Vagina (tissue), 2 donors: ENCODE data around the gene PHF20. TPM values are rescaled to one million over a fixed set of nuclear protein-coding genes. Genes with fewer than 3 reads are reported as not detected.
"Not testable (repeated sequence)": the region's sequence is repeated elsewhere in the genome, so short reads cannot be mapped to it uniquely, and the experiment has no call there.

Experiments
- DNase-seq, 2 donors: peaks; one replicate each; pipeline ENCODE4 v3.0.0-alpha.2; 2017; ENCODE audit errors: extremely low spot score in 2 of 2
- H3K27ac ChIP-seq: fragments of 200-600 bp; sonication (generic); one replicate; pipeline ENCODE4 v1.5.1; 2019
- H3K27me3 ChIP-seq: fragments of 200-600 bp; sonication (generic); one replicate; pipeline ENCODE4 v1.5.1; 2019
- H3K36me3 ChIP-seq, 2 donors: fragments of 200-600 bp; sonication (generic); one replicate each; pipeline ENCODE4 v1.5.1; 2017 to 2019
- H3K4me1 ChIP-seq: fragments of 200-600 bp; sonication (generic); one replicate; pipeline ENCODE4 v1.5.1; 2019
- H3K4me3 ChIP-seq, 2 donors: fragments of 200-600 bp; sonication (generic); 1 replicate in 1 of 2; 2 replicates in 1 of 2; pipeline ENCODE4 v1.5.1; 2016 to 2019
- H3K9me3 ChIP-seq: fragments of 200-600 bp; sonication (generic); one replicate; pipeline ENCODE4 v1.5.1; 2019
- CTCF ChIP-seq, 3 experiments: fragments of 450-650 bp in 2 of 3; fragments of 200-600 bp in 1 of 3; sonication (generic) in 1 of 3; IDR thresholded peaks; one replicate each; pipeline ENCODE4 v1.5.1; 2017 to 2019; ENCODE audit warnings: antibody characterized with exemption in 3 of 3, mild to moderate bottlenecking in 2 of 3, moderate library complexity in 2 of 3
- POLR2A ChIP-seq, 2 donors: fragments of 450-650 bp; IDR thresholded peaks; one replicate each; pipeline ENCODE4 v1.6.1; 2017; ENCODE audit warnings: antibody characterized with exemption in 2 of 2, mild to moderate bottlenecking in 2 of 2, moderate library complexity in 2 of 2
- POLR2AphosphoS5 ChIP-seq, 2 donors: sonication (generic); formaldehyde crosslinking; IDR thresholded peaks; one replicate each; pipeline ENCODE4 v1.9.0; 2017; ENCODE audit warnings: antibody characterized with exemption in 2 of 2, mild to moderate bottlenecking in 2 of 2, low read depth in 1 of 2; ENCODE audit not compliant: insufficient read depth in 1 of 2
- intact Hi-C: fragments of 100-400 bp; cut with DNase I; formaldehyde crosslinking; loops from one replicate; pipeline ENCODE4 v1.15.1; 2023
- total RNA-seq: library from RNA; depleted of rRNA; stranded (reverse); fragments of >200 nt; gene quantifications from one replicate; pipeline ENCODE4 v1.2.3, GENCODE V29; 2016

The PHF20 gene
- total RNA-seq, 1 donor from 2014 or later = 37.3 TPM

GRCh38 chr20:35773154-35773751, 1.4 kb downstream of the PHF20 start:
- DNase-seq = no peak
- Histone ChIP-seq H3K36me3 (peaks cover 0 to 13% of the 10 kb centered on the region in 2 donors), H3K9me3 (no peaks in the 10 kb centered on the region), H3K27ac (peak overlapping the region; percentile 97), H3K4me3 (peak overlapping the region; percentile 73 to 79), H3K27me3 (no peaks in the 10 kb centered on the region), H3K4me1 (peaks cover 84% of the 10 kb centered on the region)
- no peak for TF ChIP-seq CTCF (IDR thresholded peaks at IDR 0.05)
- TF ChIP-seq POLR2AphosphoS5 (IDR thresholded peaks at IDR 0.05; ENCODE audit: insufficient read depth in 1 of 2, low read depth in 1 of 2) = no peak
- no peak for TF ChIP-seq POLR2A (IDR thresholded peaks at IDR 0.05)
- intact Hi-C loops = loop anchor here (2.0 kb wide), 1 partner anchor 30 kb away; the partner anchor contains the start of gene RBM39

- H3K36me3 ChIP-seq = peaks cover 0 to 13% of the 10 kb centered on the region in 2 donors
- no peak for TF ChIP-seq CTCF (IDR thresholded peaks at IDR 0.05)
- TF ChIP-seq POLR2A (IDR thresholded peaks at IDR 0.05) = no peak
- TF ChIP-seq POLR2AphosphoS5 (IDR thresholded peaks at IDR 0.05; ENCODE audit: insufficient read depth in 1 of 2, low read depth in 1 of 2) = no peak
- intact Hi-C loops = no loop called here
- no peaks in the 10 kb centered on the region for H3K9me3 ChIP-seq
- H3K27me3 ChIP-seq = no peaks in the 10 kb centered on the region
- H3K4me1 ChIP-seq = peaks cover 79% of the 10 kb centered on the region
- peak overlapping the region; percentile 97 for H3K27ac ChIP-seq
- H3K4me3 ChIP-seq = no peak overlapping the region
- no peak for DNase-seq
Observed at GRCh38 chr20:35774391-35774790, 2.6 kb downstream of the PHF20 start.

- Histone ChIP-seq H3K4me1 (peaks cover 60% of the 10 kb centered on the region), H3K27ac (peak overlapping the region; percentile 56), H3K36me3 (peaks cover 0 to 13% of the 10 kb centered on the region in 2 donors), H3K9me3 (no peaks in the 10 kb centered on the region), H3K4me3 (no peak overlapping the region), H3K27me3 (no peaks in the 10 kb centered on the region)
- TF ChIP-seq POLR2AphosphoS5 (IDR thresholded peaks at IDR 0.05; ENCODE audit: insufficient read depth in 1 of 2, low read depth in 1 of 2) = peak in 1 of 2 donors; percentile 78
- no peak for TF ChIP-seq POLR2A (IDR thresholded peaks at IDR 0.05)
- DNase-seq = no peak
- intact Hi-C loops = no loop called here
Observed at GRCh38 chr20:35776513-35777101, 4.8 kb downstream of the PHF20 start.

- intact Hi-C loops = not testable (repeated sequence)
Observed at GRCh38 chr20:35783811-35784210, 12.0 kb downstream of the PHF20 start.

GRCh38 chr20:35785541-35785940, 13.7 kb downstream of the PHF20 start:
- H3K36me3 ChIP-seq, intact Hi-C loops, H3K4me1 ChIP-seq, H3K27ac ChIP-seq, H3K9me3 ChIP-seq, H3K4me3 ChIP-seq, H3K27me3 ChIP-seq, DNase-seq: not testable (repeated sequence)

More at GRCh38 chr20:35783811-35784210, 12.0 kb downstream of the PHF20 start:
- not testable (repeated sequence) for H3K4me3 ChIP-seq, H3K36me3 ChIP-seq, H3K9me3 ChIP-seq, H3K27me3 ChIP-seq, DNase-seq, H3K4me1 ChIP-seq, H3K27ac ChIP-seq

GRCh38 chr20:35788796-35789195, 17.0 kb downstream of the PHF20 start:
- intact Hi-C loops = no loop called here
- Histone ChIP-seq H3K27ac (no peak overlapping the region), H3K9me3 (no peaks in the 10 kb centered on the region)

More at GRCh38 chr20:35788796-35789195, 17.0 kb downstream of the PHF20 start:
- H3K4me1 ChIP-seq = peaks cover 20% of the 10 kb centered on the region
- H3K36me3 ChIP-seq = no peaks in the 10 kb centered on the region
- no peak overlapping the region for H3K4me3 ChIP-seq
- DNase-seq = no peak
- H3K27me3 ChIP-seq = no peaks in the 10 kb centered on the region
- TF ChIP-seq POLR2AphosphoS5 (IDR thresholded peaks at IDR 0.05; ENCODE audit: insufficient read depth in 1 of 2, low read depth in 1 of 2) (no peak), CTCF (IDR thresholded peaks at IDR 0.05) (no peak), POLR2A (IDR thresholded peaks at IDR 0.05) (no peak)
